AG09309 (cell line): ENCODE results near the gene CCDC57.

Experiments used
- DNase-seq: peaks from one replicate; pipeline ENCODE4 v3.0.0-alpha.2; 2010; ENCODE audit warnings: low read depth
- H3K4me3 ChIP-seq: 2 replicates; pipeline ENCODE4 v1.5.1; 2011; ENCODE audit warnings: mild to moderate bottlenecking, low read depth, low read length, moderate library complexity; ENCODE audit not compliant: control insufficient read depth
- TF ChIP-seq, protein P1 (sequence below): IDR thresholded peaks from 2 replicates; pipeline ENCODE4 v1.5.1; 2011; ENCODE audit warnings: mild to moderate bottlenecking, low read depth, low read length, inconsistent platforms; ENCODE audit not compliant: insufficient read depth, control insufficient read depth; ENCODE audit errors: missing control alignments

CCDC57 gene

GRCh38 chr17:82155606-82156005, 57.0 kb downstream of the CCDC57 start:
- H3K4me3 ChIP-seq: no peak overlapping the region
- TF ChIP-seq, protein P1, sequence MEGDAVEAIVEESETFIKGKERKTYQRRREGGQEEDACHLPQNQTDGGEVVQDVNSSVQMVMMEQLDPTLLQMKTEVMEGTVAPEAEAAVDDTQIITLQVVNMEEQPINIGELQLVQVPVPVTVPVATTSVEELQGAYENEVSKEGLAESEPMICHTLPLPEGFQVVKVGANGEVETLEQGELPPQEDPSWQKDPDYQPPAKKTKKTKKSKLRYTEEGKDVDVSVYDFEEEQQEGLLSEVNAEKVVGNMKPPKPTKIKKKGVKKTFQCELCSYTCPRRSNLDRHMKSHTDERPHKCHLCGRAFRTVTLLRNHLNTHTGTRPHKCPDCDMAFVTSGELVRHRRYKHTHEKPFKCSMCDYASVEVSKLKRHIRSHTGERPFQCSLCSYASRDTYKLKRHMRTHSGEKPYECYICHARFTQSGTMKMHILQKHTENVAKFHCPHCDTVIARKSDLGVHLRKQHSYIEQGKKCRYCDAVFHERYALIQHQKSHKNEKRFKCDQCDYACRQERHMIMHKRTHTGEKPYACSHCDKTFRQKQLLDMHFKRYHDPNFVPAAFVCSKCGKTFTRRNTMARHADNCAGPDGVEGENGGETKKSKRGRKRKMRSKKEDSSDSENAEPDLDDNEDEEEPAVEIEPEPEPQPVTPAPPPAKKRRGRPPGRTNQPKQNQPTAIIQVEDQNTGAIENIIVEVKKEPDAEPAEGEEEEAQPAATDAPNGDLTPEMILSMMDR: no peak
- no peak for DNase-seq

DNA sequence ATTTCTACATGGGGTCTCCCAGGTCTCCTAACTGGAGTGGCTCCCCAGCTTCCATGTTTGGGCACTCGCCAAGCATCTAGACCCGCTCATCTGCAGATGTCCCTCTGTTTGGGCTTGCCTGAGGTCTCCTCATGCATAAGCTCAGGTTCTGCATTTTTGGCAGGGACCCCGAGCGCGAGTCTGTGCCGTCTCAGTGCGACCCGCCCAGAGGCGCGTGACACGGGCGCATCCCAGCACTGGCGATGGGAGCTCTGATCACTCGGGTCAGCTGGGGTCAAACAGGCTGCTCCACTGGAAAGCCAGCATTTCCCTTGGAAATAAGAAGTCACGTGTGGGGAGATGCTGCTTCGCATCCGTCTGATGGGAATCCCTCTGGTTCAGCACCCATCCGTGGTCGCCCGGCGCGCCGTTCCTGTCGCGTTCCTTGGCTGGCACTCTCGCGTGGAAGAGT, 57.7 kb downstream of the CCDC57 start:
- TF ChIP-seq, protein P1: no peak
- no peak for DNase-seq
- H3K4me3 ChIP-seq: no peak overlapping the region

DNA sequence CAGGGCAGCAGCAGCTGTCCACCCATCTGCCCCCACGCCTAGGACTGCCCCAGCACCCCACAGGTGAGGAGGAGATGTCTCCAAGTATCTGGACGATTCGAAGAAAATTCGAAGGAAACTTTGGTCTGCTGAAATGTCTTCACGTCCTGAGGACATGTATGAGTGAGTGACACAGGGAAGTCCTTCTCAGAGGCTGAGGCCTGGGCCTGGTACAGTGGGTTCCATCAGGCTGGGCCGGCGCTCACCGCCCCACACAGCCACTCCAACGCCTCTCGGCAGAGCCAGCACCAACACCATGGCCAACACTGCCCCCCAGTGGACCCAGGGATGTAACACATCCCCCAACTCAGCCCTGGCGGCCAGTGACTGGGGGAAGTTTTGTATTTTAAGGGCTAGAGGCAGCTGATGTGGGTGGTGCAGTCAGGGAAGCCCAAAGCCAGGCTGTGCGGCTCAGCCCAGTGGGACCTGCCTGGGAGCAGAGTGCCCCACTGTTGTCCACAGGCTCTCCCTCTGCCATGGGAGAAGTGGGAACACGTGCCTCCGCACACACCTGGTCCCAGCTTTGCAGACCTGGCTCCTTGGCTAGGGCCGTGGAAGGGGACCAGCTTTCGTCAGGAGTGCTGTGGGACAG, 58.8 kb downstream of the CCDC57 start:
- H3K4me3 ChIP-seq: no peak overlapping the region
- TF ChIP-seq, protein P1: peak; percentile 88
- no peak for DNase-seq

DNA sequence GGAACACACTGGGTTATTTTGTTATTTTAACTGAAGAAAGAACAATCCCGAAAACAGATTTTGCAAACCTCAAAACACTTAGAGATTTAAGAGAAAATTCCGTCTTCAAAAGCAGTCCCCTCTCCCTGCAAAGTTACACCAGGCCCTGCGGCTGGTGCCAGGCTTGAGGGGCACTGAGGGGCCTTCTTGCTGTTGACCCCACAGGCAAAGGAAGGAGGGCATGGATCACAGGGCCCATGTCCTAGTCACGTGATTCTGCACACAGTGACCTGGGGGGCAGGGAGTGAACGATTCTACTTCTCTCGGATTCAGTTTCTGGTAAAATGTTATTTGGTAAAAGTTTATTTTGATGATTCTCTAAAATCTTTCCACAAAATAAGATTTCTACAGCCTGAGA, 59.3 kb downstream of the CCDC57 start:
- DNase-seq: no peak
- TF ChIP-seq, protein P1: no peak
- no peak overlapping the region for H3K4me3 ChIP-seq

DNA sequence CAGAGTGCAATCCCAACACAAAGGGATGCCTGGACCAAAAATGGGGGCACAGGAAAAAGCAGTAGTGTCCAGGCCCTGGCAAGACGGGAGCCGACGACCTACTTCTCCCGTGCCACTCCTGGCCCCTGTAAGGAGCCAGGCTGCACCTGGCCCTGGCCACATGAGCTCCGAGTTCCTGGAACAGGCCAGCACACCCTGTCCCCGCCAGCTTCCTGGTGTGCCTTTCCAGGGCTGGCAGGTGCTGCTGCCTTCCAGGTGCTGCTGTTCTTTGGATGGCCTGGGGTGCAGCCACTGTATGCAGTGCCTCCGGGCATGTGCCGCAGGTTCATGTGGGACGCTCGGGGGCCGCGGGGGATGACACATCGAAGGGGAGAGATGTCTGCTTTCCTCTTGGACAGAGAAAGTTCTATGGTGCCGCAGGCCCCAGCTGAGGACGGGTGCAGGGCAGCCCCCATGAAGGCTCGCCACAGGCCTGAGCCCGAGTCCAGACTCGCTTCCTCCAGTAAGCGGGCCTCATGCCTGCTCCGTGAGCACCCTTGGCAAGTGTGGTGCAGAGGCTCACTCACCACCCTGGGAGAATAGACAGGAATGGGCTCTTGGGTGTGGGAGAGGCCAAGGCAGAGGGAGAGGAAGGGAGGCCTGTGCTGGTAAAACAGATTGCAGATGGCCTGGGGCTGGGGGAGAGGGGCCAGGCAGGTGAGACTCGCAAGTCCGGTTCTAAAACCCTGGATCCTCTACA, 59.9 kb downstream of the CCDC57 start:
- TF ChIP-seq, protein P1: no peak

GRCh38 chr17:82152114-82152513, 60.5 kb downstream of the CCDC57 start:
- no peak overlapping the region for H3K4me3 ChIP-seq
- TF ChIP-seq, protein P1: no peak
- DNase-seq: no peak

More for the DNA sequence above, 59.9 kb downstream of the CCDC57 start:
- DNase-seq: no peak
- H3K4me3 ChIP-seq: no peak overlapping the region
